ENCODE data around the gene TTC29.
"Not testable (repeated sequence)": the region's sequence is repeated elsewhere in the genome, so short reads cannot be mapped to it uniquely, and the experiment has no call there.

Gene TTC29

DNA sequence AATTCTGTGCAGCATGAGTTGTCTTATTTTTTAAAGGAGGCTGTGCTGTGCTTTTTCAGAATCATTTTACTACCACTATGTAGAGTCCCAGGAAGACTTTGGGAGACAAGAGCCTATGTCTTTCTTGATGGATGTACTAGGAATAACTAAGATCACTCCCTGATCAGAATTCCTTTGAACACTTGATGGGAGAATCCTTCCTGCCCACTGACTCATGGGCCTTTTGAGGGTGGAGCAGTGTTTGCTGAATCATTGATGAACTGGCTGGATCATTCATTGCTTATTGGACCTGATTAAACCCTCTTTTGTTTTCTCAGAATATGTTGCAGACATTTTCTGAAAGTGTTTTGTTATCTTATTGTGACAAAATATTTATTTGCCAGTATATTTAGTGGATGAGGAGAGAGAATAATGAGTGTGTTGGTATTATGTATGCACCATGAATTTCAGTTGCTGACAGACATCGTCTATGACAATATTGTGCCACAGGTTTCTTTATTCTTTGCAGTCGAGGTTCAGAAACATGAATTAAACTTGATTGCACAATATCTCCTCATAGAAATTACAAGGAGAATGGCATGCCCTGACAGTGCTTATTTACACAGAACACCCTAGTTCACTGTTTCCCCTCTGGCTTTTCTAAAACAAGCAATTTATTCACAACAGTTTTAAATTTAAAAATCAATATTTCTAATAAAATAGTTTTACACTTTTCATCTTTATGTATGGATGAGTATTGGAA, 270.7 kb downstream of the TTC29 start:
- DNase-seq (ENCODE audit: low read depth), result no peak

DNA sequence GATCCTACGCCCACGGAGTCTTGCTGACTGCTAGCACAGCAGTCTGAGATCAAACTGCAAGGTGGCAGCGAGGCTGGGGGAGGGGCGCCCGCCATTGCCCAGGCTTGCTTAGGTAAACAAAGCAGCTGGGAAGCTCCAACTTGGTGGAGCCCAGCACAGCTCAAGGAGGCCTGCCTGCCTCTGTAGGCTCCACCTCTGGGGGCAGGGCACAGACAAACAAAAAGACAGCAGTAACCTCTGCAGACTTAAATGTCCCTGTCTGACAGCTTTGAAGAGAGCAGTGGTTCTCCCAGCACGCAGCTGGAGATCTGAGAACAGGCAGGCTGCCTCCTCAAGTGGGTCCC, 281.7 kb downstream of the TTC29 start:
- not testable (repeated sequence) for DNase-seq (ENCODE audit: low read depth)

DNA sequence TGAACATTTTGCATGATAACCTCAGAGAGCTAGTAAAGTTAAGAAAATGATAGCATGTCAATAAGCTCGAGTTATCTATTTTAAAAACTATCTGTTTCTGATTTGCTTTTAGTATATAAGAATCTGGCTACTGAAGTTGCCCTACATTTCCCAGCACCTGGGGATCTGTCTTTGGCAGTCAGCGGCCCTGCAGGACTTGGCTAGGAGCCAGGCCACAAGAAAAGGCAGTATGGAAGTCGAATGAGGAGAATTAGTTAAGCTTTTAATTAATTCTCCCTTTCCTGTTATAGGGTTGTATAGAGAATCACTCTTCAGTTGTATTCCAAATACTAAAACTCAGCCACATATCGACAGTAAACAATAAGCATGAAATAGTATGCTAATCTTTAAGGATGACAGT, 284.3 kb downstream of the TTC29 start:
- no peak for DNase-seq (ENCODE audit: low read depth)
